WTC11 (cell line): ENCODE results near the gene PSMB10. TPM values are rescaled to one million over a fixed set of nuclear protein-coding genes. Genes with fewer than 3 reads are reported as not detected.
A peak's percentile ranks its signal among the peaks of the same experiment; 100 is the strongest.

Experiments
- ATAC-seq: fragments of 200-7000 bp; cut with Tn5 transposase; 2 replicates; pipeline ENCODE4 v1.10.0; 2021; ENCODE audit warnings: mild to moderate bottlenecking, moderate library complexity
- CTCF ChIA-PET: fragments of 300-600 bp; sonication (Branson Sonifier 250); formaldehyde crosslinking; loops from one replicate; lab custom pipeline; 2021; ENCODE audit warnings: antibody characterized with exemption; lab: Charles Lee
- POLR2A ChIA-PET: fragments of 350-600 bp; sonication (Branson Sonifier 250); formaldehyde crosslinking; loops from one replicate; lab custom pipeline; 2021; ENCODE audit warnings: antibody characterized with exemption; lab: Charles Lee
- DNase-seq: peaks from one replicate; pipeline ENCODE4 v3.0.0; 2021; ENCODE audit warnings: low spot score
- H3K27ac Mint-ChIP-seq: 2 replicates; pipeline ENCODE4 v1.8.0; 2021; ENCODE audit warnings: mixed read lengths
- H3K27me3 Mint-ChIP-seq: 2 replicates; pipeline ENCODE4 v1.8.0; 2021; ENCODE audit warnings: low read depth, mild to moderate bottlenecking, moderate library complexity, mixed read lengths
- H3K36me3 Mint-ChIP-seq: 2 replicates; pipeline ENCODE4 v1.8.0; 2021; ENCODE audit warnings: mixed read lengths
- H3K4me1 Mint-ChIP-seq: 2 replicates; pipeline ENCODE4 v1.8.0; 2022; ENCODE audit warnings: mixed read lengths
- H3K4me3 Mint-ChIP-seq: 2 replicates; pipeline ENCODE4 v1.8.0; 2021; ENCODE audit warnings: mild to moderate bottlenecking, moderate library complexity, mixed read lengths
- H3K9me3 Mint-ChIP-seq: 2 replicates; pipeline ENCODE4 v1.8.0; 2021; ENCODE audit warnings: mixed read lengths
- AFF4 ChIP-seq: sonication (generic); formaldehyde crosslinking; IDR thresholded peaks from 2 replicates; pipeline ENCODE4 v1.8.1; 2023; ENCODE audit warnings: mild to moderate bottlenecking, missing genetic modification reagents, borderline replicate concordance
- ATF2 ChIP-seq: sonication (generic); formaldehyde crosslinking; IDR thresholded peaks from 2 replicates; pipeline ENCODE4 v1.8.1; 2022; ENCODE audit warnings: low read depth, missing genetic modification reagents, borderline replicate concordance
- CREB1 ChIP-seq: sonication (generic); formaldehyde crosslinking; IDR thresholded peaks from 2 replicates; pipeline ENCODE4 v1.8.0; 2023; ENCODE audit warnings: mild to moderate bottlenecking, missing genetic modification reagents
- ELF4 ChIP-seq: sonication (generic); formaldehyde crosslinking; IDR thresholded peaks from 2 replicates; pipeline ENCODE4 v1.8.1; 2022; ENCODE audit warnings: low read depth, mild to moderate bottlenecking, moderate library complexity, missing genetic modification reagents
- FOXP4 ChIP-seq: sonication (generic); formaldehyde crosslinking; IDR thresholded peaks from 2 replicates; pipeline ENCODE4 v1.8.0; 2022; ENCODE audit warnings: mild to moderate bottlenecking, missing genetic modification reagents
- GRHL2 ChIP-seq: fragments of 250-450 bp; sonication (Bioruptor Pico); IDR thresholded peaks from 2 replicates; pipeline ENCODE4 v1.8.0; 2022; ENCODE audit warnings: mild to moderate bottlenecking, moderate library complexity; ENCODE audit not compliant: insufficient replicate concordance, severe bottlenecking
- JAZF1 ChIP-seq: fragments of 250-450 bp; sonication (Bioruptor Pico); IDR thresholded peaks from 2 replicates; pipeline ENCODE4 v1.9.0; 2021; ENCODE audit warnings: moderate library complexity, mild to moderate bottlenecking, inconsistent platforms
- NFE2L1 ChIP-seq: sonication (generic); formaldehyde crosslinking; IDR thresholded peaks from 2 replicates; pipeline ENCODE4 v1.8.1; 2023; ENCODE audit warnings: missing genetic modification reagents
- OVOL2 ChIP-seq: fragments of 250-450 bp; sonication (Bioruptor Pico); IDR thresholded peaks from 2 replicates; pipeline ENCODE4 v1.9.0; 2021; ENCODE audit warnings: mild to moderate bottlenecking, borderline replicate concordance
- PRDM15 ChIP-seq: sonication (generic); formaldehyde crosslinking; IDR thresholded peaks from 2 replicates; pipeline ENCODE4 v1.8.0; 2022; ENCODE audit warnings: missing genetic modification reagents
- ZBTB43 ChIP-seq: sonication (generic); formaldehyde crosslinking; IDR thresholded peaks from 2 replicates; pipeline ENCODE4 v1.8.1; 2023; ENCODE audit warnings: mild to moderate bottlenecking, missing genetic modification reagents
- ZNF121 ChIP-seq: sonication (generic); formaldehyde crosslinking; IDR thresholded peaks from 2 replicates; pipeline ENCODE4 v1.8.0; 2023; ENCODE audit warnings: missing genetic modification reagents
- ZNF416 ChIP-seq: fragments of 250-450 bp; sonication (Bioruptor Pico); IDR thresholded peaks from 2 replicates; pipeline ENCODE4 v1.9.0; 2021; ENCODE audit warnings: mild to moderate bottlenecking, inconsistent platforms
- ZNF532 ChIP-seq: fragments of 250-450 bp; sonication (Bioruptor Pico); IDR thresholded peaks from 2 replicates; pipeline ENCODE4 v1.9.0; 2021; ENCODE audit warnings: mild to moderate bottlenecking, borderline replicate concordance
- ZNF671 ChIP-seq: fragments of 250-450 bp; sonication (Bioruptor Pico); IDR thresholded peaks from 2 replicates; pipeline ENCODE4 v1.8.0; 2021; ENCODE audit warnings: mild to moderate bottlenecking
- total RNA-seq: library from RNA; stranded (reverse); gene quantifications from 3 replicates; pipeline ENCODE4 v1.2.3, GENCODE V29; 2021

Gene PSMB10
- total RNA-seq, 1 experiment from 2014 or later, result 40.9 TPM

GRCh38 chr16:67902831-67903230 is 33.8 kb downstream of the PSMB10 start:
- DNase-seq, result no peak
- Mint-ChIP-seq H3K27ac (peak overlapping the region; percentile 65; the same call in 1 of the 2 replicates), H3K9me3 (no peaks in the 10 kb centered on the region), H3K4me1 (no peaks in the 10 kb centered on the region), H3K4me3 (no peak overlapping the region), H3K27me3 (no peaks in the 10 kb centered on the region), H3K36me3 (peaks cover 8% of the 10 kb centered on the region)
- no peak for TF ChIP-seq JAZF1 (CRISPR knock-in tag)
- TF ChIP-seq ZBTB43 (CRISPR knock-in tag), result no peak
- TF ChIP-seq AFF4, result no peak
- TF ChIP-seq PRDM15 (CRISPR knock-in tag), result no peak
- no peak for TF ChIP-seq OVOL2 (CRISPR knock-in tag)
- TF ChIP-seq ZNF416, result no peak
- no peak for TF ChIP-seq GRHL2 (CRISPR knock-in tag)
- no peak for TF ChIP-seq FOXP4 (CRISPR knock-in tag)
- TF ChIP-seq CREB1 (CRISPR knock-in tag), result no peak
- TF ChIP-seq ZNF532, result no peak
- no peak for TF ChIP-seq ELF4 (CRISPR knock-in tag)
- no peak for TF ChIP-seq ZNF121 (CRISPR knock-in tag)
- TF ChIP-seq NFE2L1 (CRISPR knock-in tag), result no peak
- no peak for TF ChIP-seq ATF2 (CRISPR knock-in tag)
- no peak for TF ChIP-seq ZNF671 (CRISPR knock-in tag)
- POLR2A ChIA-PET, result no interaction called here
- CTCF ChIA-PET, result interaction anchor here (1.1 kb wide), 1 partner anchor 19 kb away, joined by 4 read pairs; no protein-coding TSS in a partner anchor
- ATAC-seq, result no peak
